K562 (cell line): Measurements from ENCODE around the gene C22orf39. TPM values are rescaled to one million over a fixed set of nuclear protein-coding genes. Genes with fewer than 3 reads are reported as not detected.
A peak's percentile ranks its signal among the peaks of the same experiment; 100 is the strongest.

Experiments
- ATAC-seq: fragments of 200-7000 bp; cut with Tn5 transposase; 3 replicates; pipeline ENCODE4 v1.9.1; 2020; ENCODE audit warnings: moderate library complexity
- BruUV-seq: library from RNA; stranded (reverse); fragments of 400-500 nt; replicated peaks from 2 replicates; lab custom pipeline; 2021; lab: Mats Ljungman, UMichigan
- CTCF ChIA-PET: fragments of 300-600 bp; formaldehyde crosslinking; extraction: SDS; loops from one replicate; lab custom pipeline; 2021; ENCODE audit warnings: low intra/inter-chr PET ratio; lab: Yijun Ruan, JAX
- POLR2A ChIA-PET: fragments of 300-600, 350-650 bp; sonication (Branson Sonifier 250); formaldehyde crosslinking; extraction: SDS; loops from one replicate; lab custom pipeline; 2021; ENCODE audit warnings: antibody characterized with exemption, inconsistent platforms; lab: Yijun Ruan, JAX
- DNase-seq, 4 experiments: peaks; one replicate each; pipeline versions ENCODE4 v3.0.0 to v3.0.0-alpha.2; 2011 to 2018; ENCODE audit warnings: low spot score in 3 of 4, mixed read lengths in 3 of 4; ENCODE audit errors: extremely low read depth in 1 of 4
- FAIRE-seq: peaks from 2 replicates; lab custom pipeline; 2011; peaks lifted over from hg19 to GRCh38; lab: Jason Lieb, UNC
- H2AFZ ChIP-seq: 2 replicates; pipeline ENCODE4 v1.6.0; 2011; ENCODE audit warnings: low read depth, low read length, control low read depth, inconsistent platforms
- H3K27ac ChIP-seq: fragments of 200-600 bp; 3 replicates; pipeline ENCODE4 v1.8.0; 2011; ENCODE audit warnings: low read depth, mild to moderate bottlenecking, control low read depth, inconsistent platforms, low read length, moderate library complexity, mixed read lengths; ENCODE audit errors: extremely low read depth
- H3K27me3 ChIP-seq, 2 experiments: fragments of 300-600 bp in 1 of 2; 2 replicates in 1 of 2; 3 replicates in 1 of 2; pipeline versions ENCODE4 v1.6.0 to v1.8.0; 2011; ENCODE audit warnings: inconsistent platforms in 2 of 2, low read length in 2 of 2, mild to moderate bottlenecking in 1 of 2, mixed read lengths in 1 of 2, moderate library complexity in 1 of 2; ENCODE audit not compliant: control insufficient read depth in 2 of 2, insufficient read depth in 2 of 2
- H3K36me3 ChIP-seq: fragments of 300-600 bp; 3 replicates; pipeline ENCODE4 v1.8.0; 2011; ENCODE audit warnings: mild to moderate bottlenecking, low read length, inconsistent platforms; ENCODE audit not compliant: control insufficient read depth, insufficient read depth
- H3K4me1 ChIP-seq, 2 experiments: fragments of 200-600 bp in 1 of 2; replicated peaks in 1 of 2; 2 replicates in 1 of 2; 3 replicates in 1 of 2; pipeline versions ENCODE4 v1.5.1 to v1.8.0; 2011; ENCODE audit warnings: inconsistent platforms in 2 of 2, low read length in 2 of 2, mild to moderate bottlenecking in 1 of 2, mixed read lengths in 1 of 2, moderate library complexity in 1 of 2; ENCODE audit not compliant: control insufficient read depth in 2 of 2, insufficient read depth in 2 of 2
- H3K4me2 ChIP-seq: 2 replicates; pipeline ENCODE4 v1.6.1; 2011; ENCODE audit warnings: low read length, control low read depth, inconsistent platforms, mixed read lengths; ENCODE audit not compliant: insufficient read depth
- H3K4me3 ChIP-seq: fragments of 200-600 bp; sonication (generic), shearing (Covaris generic); 2 replicates; pipeline ENCODE4 v1.5.1; 2016; ENCODE audit warnings: control low read depth, inconsistent platforms
- H3K79me2 ChIP-seq: fragments of 200-600 bp; 3 replicates; pipeline ENCODE4 v1.8.0; 2011; ENCODE audit warnings: low read length, inconsistent platforms; ENCODE audit not compliant: control insufficient read depth, insufficient read depth
- H3K9ac ChIP-seq, 2 experiments: 2 replicates each; pipeline versions ENCODE4 v1.6.0 to v1.6.1; 2011; ENCODE audit warnings: low read depth in 2 of 2, low read length in 2 of 2, control low read depth in 1 of 2, inconsistent platforms in 1 of 2, mild to moderate bottlenecking in 1 of 2, mixed read lengths in 1 of 2; ENCODE audit not compliant: insufficient read depth in 1 of 2
- H3K9me1 ChIP-seq: one replicate; pipeline ENCODE4 v1.6.0; 2011; ENCODE audit warnings: inconsistent platforms, mild to moderate bottlenecking, low read length, moderate library complexity; ENCODE audit not compliant: control insufficient read depth, insufficient read depth
- H3K9me3 ChIP-seq: replicated peaks from 2 replicates; pipeline ENCODE4 v1.5.1; 2011; ENCODE audit warnings: low read depth, low read length, inconsistent platforms; ENCODE audit not compliant: control insufficient read depth, insufficient read depth
- H4K20me1 ChIP-seq: replicated peaks from 2 replicates; pipeline ENCODE4 v1.6.1; 2011; ENCODE audit warnings: low read length, inconsistent platforms, mixed read lengths; ENCODE audit not compliant: control insufficient read depth, insufficient read depth
- HDGF ChIP-seq: fragments of 450-650 bp; IDR thresholded peaks from 2 replicates; pipeline ENCODE4 v1.6.1; 2016
- HEY1 ChIP-seq: fragments of 250-450 bp; sonication (Bioruptor Pico); IDR thresholded peaks from 2 replicates; pipeline ENCODE4 v1.5.0; 2020; ENCODE audit warnings: mild to moderate bottlenecking, moderate library complexity, borderline replicate concordance
- KDM1A ChIP-seq, 2 experiments: fragments of 450-650 bp; IDR thresholded peaks; 2 replicates each; pipeline ENCODE4 v1.6.1; 2016; ENCODE audit warnings: mild to moderate bottlenecking in 2 of 2
- MITF ChIP-seq: IDR thresholded peaks from 2 replicates; pipeline ENCODE4 v1.6.1; 2014; ENCODE audit warnings: antibody characterized with exemption
- POLR2A ChIP-seq: fragments of 450-650 bp; conservative IDR thresholded peaks from 2 replicates; pipeline ENCODE4 v1.6.1; 2016
- RAD51 ChIP-seq: fragments of 450-650 bp; IDR thresholded peaks from 2 replicates; pipeline ENCODE4 v1.7.1; 2016; ENCODE audit warnings: low read depth, mild to moderate bottlenecking, borderline replicate concordance
- RUNX1 ChIP-seq: sonication (generic); IDR thresholded peaks from 2 replicates; pipeline ENCODE4 v1.6.1; 2016; ENCODE audit warnings: antibody characterized with exemption, low read depth
- SPI1 ChIP-seq: IDR thresholded peaks from 2 replicates; pipeline ENCODE4 v1.6.1; 2011; ENCODE audit warnings: low read depth, low read length, control low read depth, borderline replicate concordance
- ZNF133 ChIP-seq: fragments of 250-450 bp; sonication (Bioruptor Pico); IDR thresholded peaks from 2 replicates; pipeline ENCODE4 v1.4.0; 2020; ENCODE audit warnings: mild to moderate bottlenecking
- ZNF134 ChIP-seq: fragments of 250-450 bp; sonication (Bioruptor Pico); conservative IDR thresholded peaks from 2 replicates; pipeline ENCODE4 v1.4.0; 2020
- ZNF175 ChIP-seq: fragments of 200-800 bp; sonication (Bioruptor generic); IDR thresholded peaks from 2 replicates; pipeline ENCODE4 v1.6.1; 2016; ENCODE audit warnings: low read depth, mild to moderate bottlenecking, missing genetic modification characterization, missing compliant biosample characterization
- ZNF699 ChIP-seq: fragments of 250-450 bp; sonication (Bioruptor Pico); IDR thresholded peaks from 2 replicates; pipeline ENCODE4 v1.8.0; 2021; ENCODE audit warnings: mild to moderate bottlenecking, moderate library complexity; ENCODE audit not compliant: insufficient replicate concordance
- WGBS: fragments of 100-300 bp; shearing (Covaris generic); methylation state at CpG from one replicate; pipeline ENCODE4 v1.1.6; 2016; ENCODE audit warnings: low coverage, mixed read lengths; ENCODE audit not compliant: insufficient coverage; ENCODE audit errors: missing lambda C conversion rate; 5-methylcytosine and 5-hydroxymethylcytosine counted together
- in situ Hi-C: fragments of 300-500 bp; cut with MboI; formaldehyde crosslinking; loops from 4 replicates; pipeline ENCODE4 v1.15.0; 2018; ENCODE audit warnings: inconsistent platforms, mixed read lengths
- intact Hi-C: fragments of 100-400 bp; cut with micrococcal nuclease; formaldehyde crosslinking; loops from 2 replicates; pipeline ENCODE4 v1.14.2; 2022
- polyA plus RNA-seq, 8 experiments: library from polyadenylated mRNA; depleted of rRNA in 4 of 8; stranded (reverse) in 5 of 8; unstranded in 3 of 8; fragments of >200 nt; fragmentation: Nextera tagmentation in 2 of 8; fragmentation: Illumina TruSeq in 1 of 8; extraction: Ambion mirVana in 2 of 8; extraction: Trizol in 1 of 8; gene quantifications; 2 replicates each; pipeline versions ENCODE4 v1.2.1 to v1.2.3, GENCODE V29; 2011 to 2014; ENCODE audit warnings: inconsistent platforms in 1 of 8, missing spikeins in 1 of 8
- total RNA-seq, 7 experiments: library from RNA; depleted of rRNA in 6 of 7; stranded (reverse); fragments of >200 nt in 6 of 7; fragmentation: Illumina TruSeq in 2 of 7; extraction: Trizol in 2 of 7; gene quantifications; 2 replicates each; pipeline versions ENCODE4 v1.2.1 to v1.2.3, GENCODE V29; 2011 to 2021; ENCODE audit warnings: low replicate concordance in 1 of 7
- TF ChIP-seq, protein P1 (sequence below): sonication (generic); formaldehyde crosslinking; IDR thresholded peaks from 2 replicates; pipeline ENCODE4 v1.8.0; 2023; ENCODE audit warnings: mild to moderate bottlenecking, missing genetic modification reagents
- TF ChIP-seq, protein P2 (sequence below): sonication (generic); formaldehyde crosslinking; IDR thresholded peaks from 2 replicates; pipeline ENCODE4 v1.8.0; 2022; ENCODE audit warnings: mild to moderate bottlenecking, missing genetic modification reagents

The C22orf39 gene
- total and polyA plus RNA-seq, 9 of the 15 experiments (the other 6 are each of a cell fraction or from before 2014, with no cell fraction given), result 20.4 to 139 (median 66.8) TPM

DNA sequence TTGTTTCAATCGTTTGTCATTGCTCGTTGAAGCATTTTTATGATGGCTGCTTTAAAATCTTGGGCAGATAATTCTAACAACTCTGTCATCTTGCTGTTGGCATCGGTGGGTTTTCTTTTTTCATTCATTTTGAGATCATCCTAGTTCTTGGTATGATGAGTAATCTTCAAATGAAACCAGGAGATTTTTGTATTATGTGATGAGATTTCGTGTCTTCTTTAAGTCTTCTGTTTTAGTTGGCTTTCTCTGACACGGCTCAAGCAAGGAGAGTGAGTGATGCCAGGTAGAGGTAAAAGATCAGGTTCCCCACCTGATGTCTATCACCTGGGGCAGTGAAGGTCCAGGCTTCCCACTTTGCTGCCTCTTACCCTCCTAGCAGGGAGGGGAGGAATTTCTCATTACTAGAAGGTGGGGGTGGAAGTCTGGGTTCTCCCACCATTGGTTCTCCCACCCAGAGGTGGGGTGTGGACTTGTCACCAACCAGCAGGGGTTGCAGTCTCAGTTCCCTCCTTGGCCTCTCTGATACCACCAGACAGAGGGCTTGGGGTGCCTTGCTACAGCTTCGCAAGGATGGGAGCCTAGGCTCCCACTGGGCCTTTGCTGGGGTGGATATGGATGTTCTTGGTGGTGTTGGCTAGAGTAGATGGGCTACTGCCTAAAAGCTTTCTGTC is 45.1 kb upstream of the C22orf39 start:
- FAIRE-seq, result no peak
- no peak overlapping the region for H2AFZ ChIP-seq
- H3K27me3 ChIP-seq, result no peaks in the 10 kb centered on the region
- 84% methylated on average over 6 of the region's 6 CpGs for WGBS
- no peak overlapping the region for H3K27ac ChIP-seq
- in situ Hi-C loops, result no loop called here
- ChIA-PET CTCF (interaction anchor here (0.5 kb wide), 1 partner anchor 37 kb away, joined by 3 read pairs; no protein-coding TSS in a partner anchor), POLR2A (interaction anchor here (0.6 to 7.8 kb wide), 4 partner anchors 9 to 310 kb away, joined by 3 to 95 read pairs (median 28); partner anchors contain the start of genes CDC45 and UFD1)
- no peak overlapping the region for H3K4me3 ChIP-seq
- peaks cover 22% of the 10 kb centered on the region for H3K79me2 ChIP-seq
- H4K20me1 ChIP-seq, result no peaks in the 10 kb centered on the region; the same call in 1 of the 2 replicates
- intact Hi-C loops, result no loop called here
- H3K9me3 ChIP-seq, result no peaks in the 10 kb centered on the region
- no TSS peak for BruUV-seq
- H3K9ac ChIP-seq, result peak overlapping the region in 1 of 2 experiments; percentile 10; a peak in 1 of 4 replicates
- H3K36me3 ChIP-seq, result peaks cover 97% of the 10 kb centered on the region
- DNase-seq, result peak in 2 of 4 experiments; percentile 78 to 80
- H3K4me2 ChIP-seq, result no peak overlapping the region
- no peaks in the 10 kb centered on the region for H3K9me1 ChIP-seq
- peak; percentile 11; the same call in 2 of the 3 replicates for ATAC-seq
- H3K4me1 ChIP-seq, result no peaks in the 10 kb centered on the region; a peak in 2 of 5 replicates
- TF ChIP-seq ZNF133 (0 out of 2 replicates have a peak, but pooled peaks have one; percentile 9), HDGF (no peak), HEY1 (no peak), SPI1 (peak; percentile 0; the same call in 1 of the 2 replicates), RAD51 (0 out of 2 replicates have a peak, but pooled peaks have one; percentile 5), MITF (no peak), RUNX1 (no peak), ZNF175 (no peak), POLR2A (peak; percentile 41; the same call in 1 of the 2 replicates), ZNF699 (CRISPR knock-in tag) (peak; percentile 16), ZNF134 (no peak), KDM1A (IDR thresholded peaks at IDR 0.05) (no peak)
- TF ChIP-seq, protein P1, sequence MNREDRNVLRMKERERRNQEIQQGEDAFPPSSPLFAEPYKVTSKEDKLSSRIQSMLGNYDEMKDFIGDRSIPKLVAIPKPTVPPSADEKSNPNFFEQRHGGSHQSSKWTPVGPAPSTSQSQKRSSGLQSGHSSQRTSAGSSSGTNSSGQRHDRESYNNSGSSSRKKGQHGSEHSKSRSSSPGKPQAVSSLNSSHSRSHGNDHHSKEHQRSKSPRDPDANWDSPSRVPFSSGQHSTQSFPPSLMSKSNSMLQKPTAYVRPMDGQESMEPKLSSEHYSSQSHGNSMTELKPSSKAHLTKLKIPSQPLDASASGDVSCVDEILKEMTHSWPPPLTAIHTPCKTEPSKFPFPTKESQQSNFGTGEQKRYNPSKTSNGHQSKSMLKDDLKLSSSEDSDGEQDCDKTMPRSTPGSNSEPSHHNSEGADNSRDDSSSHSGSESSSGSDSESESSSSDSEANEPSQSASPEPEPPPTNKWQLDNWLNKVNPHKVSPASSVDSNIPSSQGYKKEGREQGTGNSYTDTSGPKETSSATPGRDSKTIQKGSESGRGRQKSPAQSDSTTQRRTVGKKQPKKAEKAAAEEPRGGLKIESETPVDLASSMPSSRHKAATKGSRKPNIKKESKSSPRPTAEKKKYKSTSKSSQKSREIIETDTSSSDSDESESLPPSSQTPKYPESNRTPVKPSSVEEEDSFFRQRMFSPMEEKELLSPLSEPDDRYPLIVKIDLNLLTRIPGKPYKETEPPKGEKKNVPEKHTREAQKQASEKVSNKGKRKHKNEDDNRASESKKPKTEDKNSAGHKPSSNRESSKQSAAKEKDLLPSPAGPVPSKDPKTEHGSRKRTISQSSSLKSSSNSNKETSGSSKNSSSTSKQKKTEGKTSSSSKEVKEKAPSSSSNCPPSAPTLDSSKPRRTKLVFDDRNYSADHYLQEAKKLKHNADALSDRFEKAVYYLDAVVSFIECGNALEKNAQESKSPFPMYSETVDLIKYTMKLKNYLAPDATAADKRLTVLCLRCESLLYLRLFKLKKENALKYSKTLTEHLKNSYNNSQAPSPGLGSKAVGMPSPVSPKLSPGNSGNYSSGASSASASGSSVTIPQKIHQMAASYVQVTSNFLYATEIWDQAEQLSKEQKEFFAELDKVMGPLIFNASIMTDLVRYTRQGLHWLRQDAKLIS (CRISPR knock-in tag), result 0 out of 2 replicates have a peak, but pooled peaks have one; percentile 46
- TF ChIP-seq, protein P2, sequence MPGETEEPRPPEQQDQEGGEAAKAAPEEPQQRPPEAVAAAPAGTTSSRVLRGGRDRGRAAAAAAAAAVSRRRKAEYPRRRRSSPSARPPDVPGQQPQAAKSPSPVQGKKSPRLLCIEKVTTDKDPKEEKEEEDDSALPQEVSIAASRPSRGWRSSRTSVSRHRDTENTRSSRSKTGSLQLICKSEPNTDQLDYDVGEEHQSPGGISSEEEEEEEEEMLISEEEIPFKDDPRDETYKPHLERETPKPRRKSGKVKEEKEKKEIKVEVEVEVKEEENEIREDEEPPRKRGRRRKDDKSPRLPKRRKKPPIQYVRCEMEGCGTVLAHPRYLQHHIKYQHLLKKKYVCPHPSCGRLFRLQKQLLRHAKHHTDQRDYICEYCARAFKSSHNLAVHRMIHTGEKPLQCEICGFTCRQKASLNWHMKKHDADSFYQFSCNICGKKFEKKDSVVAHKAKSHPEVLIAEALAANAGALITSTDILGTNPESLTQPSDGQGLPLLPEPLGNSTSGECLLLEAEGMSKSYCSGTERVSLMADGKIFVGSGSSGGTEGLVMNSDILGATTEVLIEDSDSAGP (CRISPR knock-in tag), result 0 out of 2 replicates have a peak, but pooled peaks have one; percentile 15
